H1 (cell line): ENCODE results near the gene SLC7A14. TPM values are rescaled to one million over a fixed set of nuclear protein-coding genes. Genes with fewer than 3 reads are reported as not detected.

Source experiments
- ASH2L ChIP-seq: fragments of 200-600, 300-600 bp; sonication (generic); IDR thresholded peaks from one replicate; pipeline ENCODE4 v1.7.1; 2017; ENCODE audit warnings: low read length
- CREB1 ChIP-seq: IDR thresholded peaks from 2 replicates; pipeline ENCODE4 v1.6.1; 2012; ENCODE audit warnings: inconsistent platforms
- POU5F1 ChIP-seq: IDR thresholded peaks from 2 replicates; pipeline ENCODE4 v1.6.1; 2011; ENCODE audit warnings: low read depth, mild to moderate bottlenecking, low read length, moderate library complexity
- polyA plus RNA-seq, 7 experiments: library from polyadenylated mRNA; depleted of rRNA in 3 of 7; stranded (reverse) in 5 of 7; unstranded in 2 of 7; fragments of >200 nt in 5 of 7; fragments of 200-250 nt in 2 of 7; gene quantifications; 1 replicate in 5 of 7; 2 replicates in 1 of 7; 4 replicates in 1 of 7; pipeline versions ENCODE4 v1.2.1 to v1.2.3, GENCODE V29; 2011 to 2013; ENCODE audit warnings: missing spikeins in 2 of 7, mixed read lengths in 2 of 7
- total RNA-seq: library from RNA; stranded (reverse); fragmentation: NEBNext Ultra II Directional; extraction: Animal tissue kit (Norgen Biotek cat#: 25700); gene quantifications from 2 replicates; pipeline ENCODE4 v1.2.1, GENCODE V29; 2021

Gene SLC7A14
- total and polyA plus RNA-seq, 2 of the 8 experiments (the other 6 are each of a cell fraction or from before 2014, with no cell fraction given): 0.21 to 0.95 TPM

DNA sequence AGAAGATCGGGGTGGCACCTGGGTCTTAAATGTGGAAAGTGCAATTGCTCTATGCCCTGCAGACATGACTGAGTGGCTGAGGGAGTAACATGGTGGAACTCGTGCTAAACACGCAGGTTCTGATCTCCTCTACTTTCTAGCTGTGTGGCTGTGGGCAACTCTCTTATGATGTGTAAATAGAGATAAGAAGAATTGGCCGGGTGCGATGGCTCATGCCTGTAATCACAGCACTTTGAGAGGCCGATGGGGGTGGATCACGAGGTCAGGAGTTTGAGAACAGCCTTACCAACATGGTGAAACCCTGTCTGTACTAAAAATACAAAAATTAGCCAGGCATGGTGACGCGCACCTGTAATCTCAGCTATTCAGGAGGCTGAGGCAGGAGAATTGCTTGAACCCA, 99.5 kb downstream of the SLC7A14 start (continued):
- TF ChIP-seq CREB1 (no peak), ASH2L (no peak), POU5F1 (no peak)
